Kidney tubule cell (primary cell): ENCODE measurements around the gene RABIF.
"Not testable (repeated sequence)": the region's sequence is repeated elsewhere in the genome, so short reads cannot be mapped to it uniquely, and the experiment has no call there.

Experiments used
- DNase-seq: peaks from one replicate; pipeline ENCODE4 v3.0.0-alpha.2; 2018; ENCODE audit warnings: low spot score

RABIF gene

GRCh38 chr1:202888531-202889360 lies at the start of gene RABIF:
Gene RABIF (minus strand): TSS chr1:202889149. CDS start chr1:202889098, 51 bp downstream.
- peak; percentile 96 for DNase-seq

- no peak for DNase-seq
Measured at GRCh38 chr1:202938287-202938925, 49.5 kb upstream of the RABIF start.

GRCh38 chr1:202936409-202936808 lies 47.5 kb upstream of the RABIF start:
- DNase-seq: not testable (repeated sequence)

- DNase-seq: no peak
Measured at GRCh38 chr1:202935844-202936243, 46.9 kb upstream of the RABIF start.

GRCh38 chr1:202934755-202935154 lies 45.8 kb upstream of the RABIF start:
- DNase-seq: no peak

GRCh38 chr1:202932476-202932875 lies 43.5 kb upstream of the RABIF start:
- DNase-seq: no peak

- DNase-seq: peak; percentile 97
Measured at GRCh38 chr1:202926581-202927491, 37.9 kb upstream of the RABIF start, which contains the start of gene KLHL12. Gene KLHL12 (minus strand): TSS chr1:202927234. CDS start chr1:202925162, 2,072 bp downstream.

GRCh38 chr1:202923533-202923932 lies 34.6 kb upstream of the RABIF start:
- no peak for DNase-seq

- DNase-seq: no peak
Measured at GRCh38 chr1:202919615-202920014, 30.7 kb upstream of the RABIF start.

GRCh38 chr1:202915146-202915545 lies 26.2 kb upstream of the RABIF start:
- DNase-seq: no peak

GRCh38 chr1:202912476-202912875 lies 23.5 kb upstream of the RABIF start:
- DNase-seq: not testable (repeated sequence)

GRCh38 chr1:202909494-202909893 lies 20.5 kb upstream of the RABIF start:
- DNase-seq: no peak

GRCh38 chr1:202908998-202909397 lies 20.0 kb upstream of the RABIF start:
- DNase-seq: no peak

GRCh38 chr1:202905331-202905730 lies 16.4 kb upstream of the RABIF start:
- DNase-seq: no peak

GRCh38 chr1:202903808-202904207 lies 14.9 kb upstream of the RABIF start:
- DNase-seq: not testable (repeated sequence)

GRCh38 chr1:202901555-202901954 lies 12.6 kb upstream of the RABIF start:
- DNase-seq: no peak

- DNase-seq: no peak
Measured at GRCh38 chr1:202892501-202892900, 3.6 kb upstream of the RABIF start.

- DNase-seq: no peak
Measured at GRCh38 chr1:202890392-202890791, 1.4 kb upstream of the RABIF start.

- peak; percentile 74 for DNase-seq
Measured at GRCh38 chr1:202888221-202888530, 773 bp downstream of the RABIF start.

- no peak for DNase-seq
Measured at GRCh38 chr1:202880961-202881460, 7.9 kb downstream of the RABIF start.

GRCh38 chr1:202880062-202880461 lies 8.9 kb downstream of the RABIF start:
- DNase-seq: no peak

GRCh38 chr1:202879128-202879527 lies 9.8 kb downstream of the RABIF start:
- DNase-seq: no peak
